Prostate gland (tissue), 2 donors: ENCODE results near the gene TELO2. TPM values are rescaled to one million over a fixed set of nuclear protein-coding genes. Genes with fewer than 3 reads are reported as not detected.
"Not testable (repeated sequence)": the region's sequence is repeated elsewhere in the genome, so short reads cannot be mapped to it uniquely, and the experiment has no call there.

ENCODE experiments used
- DNase-seq: peaks from one replicate; pipeline ENCODE4 v3.0.0-alpha.2; 2019; ENCODE audit warnings: low spot score
- H3K27ac ChIP-seq, 2 donors: fragments of 200-600 bp; sonication (generic); 2 replicates each; pipeline ENCODE4 v1.5.1; 2017 to 2019
- H3K27me3 ChIP-seq: fragments of 200-600 bp; sonication (generic); replicated peaks from 2 replicates; pipeline ENCODE4 v1.5.1; 2019; ENCODE audit not compliant: insufficient read depth
- H3K36me3 ChIP-seq, 2 donors: fragments of 200-600 bp; sonication (generic); 1 replicate in 1 of 2; 2 replicates in 1 of 2; pipeline versions ENCODE4 v1.5.1 to v1.8.1; 2017 to 2019
- H3K4me1 ChIP-seq: fragments of 200-600 bp; sonication (generic); replicated peaks from 2 replicates; pipeline ENCODE4 v1.5.1; 2019
- H3K4me3 ChIP-seq, 2 donors: fragments of 200-600 bp; sonication (generic); 2 replicates each; pipeline ENCODE4 v1.5.1; 2017 to 2019
- H3K9me3 ChIP-seq: fragments of 200-600 bp; sonication (generic); 2 replicates; pipeline ENCODE4 v1.5.1; 2017
- POLR2A ChIP-seq: fragments of 450-650 bp; IDR thresholded peaks from one replicate; pipeline ENCODE4 v1.6.1; 2016; ENCODE audit warnings: antibody characterized with exemption, mild to moderate bottlenecking
- POLR2AphosphoS5 ChIP-seq: sonication (generic); formaldehyde crosslinking; IDR thresholded peaks from one replicate; pipeline ENCODE4 v1.6.1; 2017; ENCODE audit warnings: antibody characterized with exemption
- whole genome bisulfite sequencing: methylation state at CpG from one replicate; pipeline ENCODE4 v1.1.5; 2018; 5-methylcytosine and 5-hydroxymethylcytosine counted together
- intact Hi-C: fragments of 100-400 bp; cut with DNase I; formaldehyde crosslinking; loops from one replicate; pipeline ENCODE4 v1.14.2; 2022
- total RNA-seq, 2 donors: library from RNA; depleted of rRNA; stranded (reverse); fragments of >200 nt; gene quantifications; one replicate each; pipeline ENCODE4 v1.1.0, GENCODE V29; 2016
- TF ChIP-seq, protein P1 (sequence below), 4 experiments: fragments of 200-600 bp in 2 of 4; fragments of 450-650 bp in 2 of 4; sonication (generic) in 2 of 4; IDR thresholded peaks; 1 replicate in 3 of 4; 2 replicates in 1 of 4; pipeline ENCODE4 v1.5.1; 2016 to 2019; ENCODE audit warnings: antibody characterized with exemption in 4 of 4, mild to moderate bottlenecking in 2 of 4, moderate library complexity in 2 of 4

The TELO2 gene
- total RNA-seq, 2 donors from 2014 or later = 35.1 to 53.5 TPM

DNA sequence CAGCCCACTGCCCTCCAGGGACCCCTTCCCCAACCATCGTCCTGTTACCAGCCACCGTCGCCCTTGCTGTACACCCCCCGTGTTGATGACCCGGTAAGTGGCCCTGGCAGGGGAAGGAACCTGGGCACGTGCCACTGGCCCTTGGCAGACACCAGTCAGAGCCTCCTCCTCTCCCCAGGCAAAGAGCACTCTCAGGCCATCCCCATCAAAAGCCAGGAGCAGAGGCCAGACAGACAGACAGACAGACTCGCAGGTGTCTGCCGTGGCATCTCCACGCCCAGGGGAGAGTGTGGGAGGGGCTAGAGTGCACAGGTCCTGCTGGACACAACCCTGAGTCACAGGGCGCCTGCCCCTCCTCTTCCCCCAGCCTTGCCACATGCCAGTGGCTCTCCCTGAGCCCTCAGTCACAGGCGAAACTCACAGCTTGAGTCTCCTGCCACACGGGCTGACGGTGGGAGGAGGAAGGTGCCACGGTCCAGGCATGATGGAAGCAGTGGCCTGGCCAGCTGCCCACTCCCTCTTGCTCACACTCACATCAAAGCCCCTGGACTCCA is 26.1 kb upstream of the TELO2 start:
- Histone ChIP-seq H3K36me3 (no peaks in the 10 kb centered on the region), H3K4me1 (no peaks in the 10 kb centered on the region), H3K4me3 (no peak overlapping the region), H3K27ac (no peak overlapping the region), H3K27me3 (no peaks in the 10 kb centered on the region), H3K9me3 (no peaks in the 10 kb centered on the region)
- TF ChIP-seq POLR2A (no peak), POLR2AphosphoS5 (no peak)
- TF ChIP-seq, protein P1, sequence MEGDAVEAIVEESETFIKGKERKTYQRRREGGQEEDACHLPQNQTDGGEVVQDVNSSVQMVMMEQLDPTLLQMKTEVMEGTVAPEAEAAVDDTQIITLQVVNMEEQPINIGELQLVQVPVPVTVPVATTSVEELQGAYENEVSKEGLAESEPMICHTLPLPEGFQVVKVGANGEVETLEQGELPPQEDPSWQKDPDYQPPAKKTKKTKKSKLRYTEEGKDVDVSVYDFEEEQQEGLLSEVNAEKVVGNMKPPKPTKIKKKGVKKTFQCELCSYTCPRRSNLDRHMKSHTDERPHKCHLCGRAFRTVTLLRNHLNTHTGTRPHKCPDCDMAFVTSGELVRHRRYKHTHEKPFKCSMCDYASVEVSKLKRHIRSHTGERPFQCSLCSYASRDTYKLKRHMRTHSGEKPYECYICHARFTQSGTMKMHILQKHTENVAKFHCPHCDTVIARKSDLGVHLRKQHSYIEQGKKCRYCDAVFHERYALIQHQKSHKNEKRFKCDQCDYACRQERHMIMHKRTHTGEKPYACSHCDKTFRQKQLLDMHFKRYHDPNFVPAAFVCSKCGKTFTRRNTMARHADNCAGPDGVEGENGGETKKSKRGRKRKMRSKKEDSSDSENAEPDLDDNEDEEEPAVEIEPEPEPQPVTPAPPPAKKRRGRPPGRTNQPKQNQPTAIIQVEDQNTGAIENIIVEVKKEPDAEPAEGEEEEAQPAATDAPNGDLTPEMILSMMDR (IDR thresholded peaks at IDR 0.05) = no peak
- intact Hi-C loops = no loop called here
- no peak for DNase-seq
- WGBS = 74% methylated on average over 14 of the region's 14 CpGs

DNA sequence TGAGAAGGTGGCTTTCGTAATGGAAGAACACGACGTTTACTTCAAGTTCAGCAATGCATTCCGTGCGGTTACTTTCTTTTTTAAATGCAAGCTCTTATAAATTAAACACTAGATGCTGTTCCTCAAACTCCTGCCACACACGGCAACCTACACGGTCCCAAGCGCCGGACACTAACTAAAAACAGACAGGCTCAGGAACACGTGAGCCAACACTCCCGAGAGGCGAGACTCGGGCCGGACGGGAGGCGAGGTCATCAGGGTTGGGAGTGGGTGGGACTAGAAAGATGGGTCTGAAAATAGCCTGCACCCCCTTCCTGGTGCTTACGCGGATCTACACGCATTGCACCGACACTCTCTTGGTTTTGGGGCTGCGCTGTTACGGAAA is 24.7 kb upstream of the TELO2 start:
- intact Hi-C loops = no loop called here
- no peak for TF ChIP-seq POLR2A
- TF ChIP-seq, protein P1 (IDR thresholded peaks at IDR 0.05) = no peak
- TF ChIP-seq POLR2AphosphoS5 = no peak
- Histone ChIP-seq H3K36me3 (no peaks in the 10 kb centered on the region), H3K27ac (no peak overlapping the region), H3K4me3 (no peak overlapping the region), H3K27me3 (no peaks in the 10 kb centered on the region), H3K9me3 (no peaks in the 10 kb centered on the region), H3K4me1 (no peaks in the 10 kb centered on the region)
- 84% methylated on average over 22 of the region's 22 CpGs for WGBS
- DNase-seq = no peak

DNA sequence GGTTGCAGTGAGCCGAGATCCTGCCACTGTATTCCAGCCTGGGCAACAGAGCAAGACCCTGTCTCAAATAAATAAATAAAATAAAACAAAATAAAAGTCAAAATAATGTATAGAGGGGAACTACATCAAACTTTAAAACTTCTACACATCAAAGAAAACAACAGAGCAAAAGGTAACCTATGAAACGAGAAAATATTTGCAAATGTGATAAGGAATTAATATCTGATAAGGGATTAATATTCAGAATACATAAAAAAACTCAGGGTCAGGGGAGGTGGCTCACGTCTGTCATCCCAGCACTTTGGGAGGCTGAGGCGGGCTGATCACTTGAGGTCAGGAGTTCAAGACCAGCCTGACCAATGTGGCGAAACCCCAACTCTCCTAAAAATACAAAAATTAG is 24.0 kb upstream of the TELO2 start:
- H3K36me3 ChIP-seq, H3K4me3 ChIP-seq, H3K27me3 ChIP-seq, H3K4me1 ChIP-seq, H3K27ac ChIP-seq, H3K9me3 ChIP-seq, DNase-seq, intact Hi-C loops: not testable (repeated sequence)
- WGBS = 80% methylated on average over 5 of the region's 5 CpGs

DNA sequence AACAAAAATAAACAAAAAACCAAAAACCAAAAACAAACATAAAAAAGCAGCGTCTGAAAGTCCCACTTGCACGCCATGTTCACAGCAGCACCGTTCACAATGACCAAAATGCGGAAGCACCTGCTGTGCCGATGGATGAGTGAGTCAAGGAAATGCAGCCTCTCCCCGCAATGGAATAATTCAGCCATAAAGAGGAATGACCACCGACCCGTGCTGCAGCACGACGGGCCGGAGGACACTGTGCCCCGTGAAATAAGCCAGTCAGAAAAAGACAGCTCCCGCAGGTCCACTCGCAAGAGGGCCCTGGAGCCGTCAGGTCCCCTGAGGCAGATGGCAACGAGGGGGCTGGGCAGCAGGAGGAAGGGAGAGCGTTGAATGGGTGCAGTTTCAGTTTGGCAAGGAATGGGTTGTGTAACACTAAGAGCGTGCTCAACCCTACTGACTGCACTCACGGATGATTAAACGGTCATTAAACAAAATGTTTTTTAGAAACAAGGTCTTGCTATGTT is 23.4 kb upstream of the TELO2 start:
- 73% methylated on average over 20 of the region's 20 CpGs for WGBS
- H3K4me3 ChIP-seq = no peak overlapping the region
- no peak for DNase-seq
- no peaks in the 10 kb centered on the region for H3K36me3 ChIP-seq
- no peak overlapping the region for H3K27ac ChIP-seq
- H3K27me3 ChIP-seq = no peaks in the 10 kb centered on the region
- peaks cover 4% of the 10 kb centered on the region for H3K4me1 ChIP-seq
- no peaks in the 10 kb centered on the region for H3K9me3 ChIP-seq
- intact Hi-C loops = no loop called here
- TF ChIP-seq POLR2A (no peak), POLR2AphosphoS5 (no peak)
- TF ChIP-seq, protein P1 (IDR thresholded peaks at IDR 0.05) = no peak

DNA sequence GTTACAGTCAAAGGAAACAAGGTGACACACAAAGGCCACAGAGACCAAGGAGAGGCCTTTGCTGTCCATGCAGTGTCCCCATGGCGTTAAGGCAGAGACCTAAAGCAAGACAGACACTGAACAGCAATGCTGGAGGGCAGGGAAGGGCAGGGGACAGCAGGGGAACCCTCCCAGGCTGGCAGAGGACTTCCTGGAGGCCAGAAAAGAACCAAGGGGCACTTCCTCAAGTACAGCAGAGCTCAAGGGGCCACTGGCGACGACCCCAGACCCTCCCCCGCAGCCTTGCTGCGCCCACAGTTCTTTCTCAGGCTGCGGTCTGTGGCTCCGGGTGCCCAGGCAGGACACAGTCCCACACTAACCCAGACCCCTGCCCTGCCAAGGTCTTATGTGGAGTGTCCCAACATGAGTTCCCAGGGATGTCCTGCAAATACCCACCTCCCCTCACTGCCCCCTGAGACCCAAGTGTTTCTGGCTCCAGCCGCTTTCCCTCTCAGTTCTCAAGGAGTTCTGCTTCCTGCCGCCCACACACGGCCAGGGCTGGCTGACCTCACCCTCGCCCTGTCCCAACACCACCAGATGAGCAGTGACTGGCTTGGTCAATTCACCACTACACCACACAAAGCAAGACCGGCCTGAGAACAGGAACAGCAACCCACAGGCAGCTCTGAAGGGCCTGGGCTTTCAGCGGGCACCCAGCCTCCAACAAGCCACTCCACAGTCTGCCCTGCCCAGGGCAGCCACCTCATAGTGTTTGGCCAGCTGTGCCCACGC is 22.5 kb upstream of the TELO2 start:
- Histone ChIP-seq H3K27ac (no peak overlapping the region), H3K36me3 (no peaks in the 10 kb centered on the region), H3K4me3 (no peak overlapping the region), H3K27me3 (no peaks in the 10 kb centered on the region), H3K4me1 (peaks cover 7% of the 10 kb centered on the region), H3K9me3 (no peaks in the 10 kb centered on the region)
- intact Hi-C loops = no loop called here
- DNase-seq = no peak
- 80% methylated on average over 14 of the region's 14 CpGs for WGBS
- no peak for TF ChIP-seq POLR2AphosphoS5
